CD14-positive monocyte (primary cell): Measurements from ENCODE around the gene TOGARAM2. TPM values are rescaled to one million over a fixed set of nuclear protein-coding genes. Genes with fewer than 3 reads are reported as not detected.

Experiments
- DNase-seq, 3 donors: peaks; one replicate each; pipeline ENCODE4 v3.0.0-alpha.2; 2011 to 2022
- H2AFZ ChIP-seq: 2 replicates; pipeline ENCODE4 v1.6.0; 2012; ENCODE audit warnings: mild to moderate bottlenecking, low read depth, low read length, inconsistent platforms; ENCODE audit not compliant: insufficient read depth, poor library complexity, severe bottlenecking
- H3K27ac ChIP-seq, 2 donors: 1 replicate in 1 of 2; 2 replicates in 1 of 2; pipeline ENCODE4 v1.5.1; 2012 to 2013; ENCODE audit warnings: low read length in 2 of 2, control low read depth in 1 of 2, inconsistent platforms in 1 of 2, low read depth in 1 of 2, mild to moderate bottlenecking in 1 of 2
- H3K27me3 ChIP-seq, 2 donors: one replicate each; pipeline versions ENCODE4 v1.6.0 to v1.6.1; 2011 to 2013; ENCODE audit warnings: low read length in 2 of 2; ENCODE audit not compliant: control insufficient read depth in 2 of 2, insufficient read depth in 2 of 2
- H3K36me3 ChIP-seq, 2 donors: replicated peaks in 1 of 2; 1 replicate in 1 of 2; 2 replicates in 1 of 2; pipeline versions ENCODE4 v1.5.1 to v1.6.1; 2012 to 2013; ENCODE audit warnings: low read length in 2 of 2, control low read depth in 1 of 2, inconsistent platforms in 1 of 2, mild to moderate bottlenecking in 1 of 2; ENCODE audit not compliant: insufficient read depth in 2 of 2, control insufficient read depth in 1 of 2
- H3K4me1 ChIP-seq, 2 donors: 1 replicate in 1 of 2; 2 replicates in 1 of 2; pipeline versions ENCODE4 v1.5.1 to v1.6.1; 2012 to 2013; ENCODE audit warnings: low read length in 2 of 2, control low read depth in 1 of 2, inconsistent platforms in 1 of 2, mild to moderate bottlenecking in 1 of 2, moderate library complexity in 1 of 2; ENCODE audit not compliant: insufficient read depth in 2 of 2, control insufficient read depth in 1 of 2
- H3K4me2 ChIP-seq: replicated peaks from 2 replicates; pipeline ENCODE3; 2012; ENCODE audit warnings: low read length, moderate library complexity, mild to moderate bottlenecking; ENCODE audit not compliant: poor library complexity, severe bottlenecking; ENCODE audit errors: extremely low read depth
- H3K4me3 ChIP-seq, 3 experiments: fragments of 200-600 bp in 1 of 3; sonication (generic) in 1 of 3; replicated peaks in 1 of 3; 1 replicate in 2 of 3; 2 replicates in 1 of 3; pipeline ENCODE4 v1.5.1; 2011 to 2013; ENCODE audit warnings: low read length in 3 of 3, mild to moderate bottlenecking in 3 of 3, control low read depth in 2 of 3, low read depth in 2 of 3, inconsistent platforms in 1 of 3, moderate library complexity in 1 of 3
- H3K79me2 ChIP-seq: 2 replicates; pipeline ENCODE4 v1.6.0; 2012; ENCODE audit warnings: mild to moderate bottlenecking, control low read depth, inconsistent platforms, low read length, moderate library complexity; ENCODE audit not compliant: insufficient read depth
- H3K9ac ChIP-seq: 2 replicates; pipeline ENCODE4 v1.6.0; 2017; ENCODE audit warnings: low read length, mild to moderate bottlenecking; ENCODE audit not compliant: insufficient read depth, poor library complexity, severe bottlenecking
- H3K9me3 ChIP-seq, 2 donors: replicated peaks in 1 of 2; 1 replicate in 1 of 2; 2 replicates in 1 of 2; pipeline versions ENCODE4 v1.5.1 to v1.6.1; 2012 to 2013; ENCODE audit warnings: low read length in 2 of 2, control low read depth in 1 of 2; ENCODE audit not compliant: control insufficient read depth in 1 of 2, insufficient read depth in 1 of 2
- H4K20me1 ChIP-seq: 2 replicates; pipeline ENCODE4 v1.6.0; 2012; ENCODE audit warnings: mild to moderate bottlenecking, low read length, control low read depth, moderate library complexity; ENCODE audit not compliant: insufficient read depth
- H3K27ac Mint-ChIP-seq, 7 donors: one replicate each; pipeline ENCODE4 v1.8.0; 2020; ENCODE audit warnings: mild to moderate bottlenecking in 7 of 7, mixed read lengths in 7 of 7, moderate library complexity in 6 of 7, inconsistent platforms in 2 of 7
- H3K27me3 Mint-ChIP-seq, 3 donors: one replicate each; pipeline ENCODE4 v1.8.0; 2021 to 2022; ENCODE audit warnings: low read depth in 3 of 3, mild to moderate bottlenecking in 3 of 3, mixed read lengths in 3 of 3, moderate library complexity in 3 of 3, inconsistent platforms in 1 of 3
- H3K36me3 Mint-ChIP-seq, 2 donors: one replicate each; pipeline ENCODE4 v1.8.0; 2020; ENCODE audit warnings: mixed read lengths in 2 of 2, inconsistent platforms in 1 of 2, mild to moderate bottlenecking in 1 of 2
- H3K4me1 Mint-ChIP-seq: one replicate; pipeline ENCODE4 v1.8.0; 2020; ENCODE audit warnings: mild to moderate bottlenecking, mixed read lengths
- H3K4me3 Mint-ChIP-seq, 2 donors: one replicate each; pipeline ENCODE4 v1.8.0; 2020; ENCODE audit warnings: mild to moderate bottlenecking in 2 of 2, mixed read lengths in 2 of 2, moderate library complexity in 1 of 2
- H3K9me3 Mint-ChIP-seq, 7 donors: one replicate each; pipeline ENCODE4 v1.8.0; 2020 to 2022; ENCODE audit warnings: mixed read lengths in 7 of 7, mild to moderate bottlenecking in 6 of 7, moderate library complexity in 6 of 7, inconsistent platforms in 2 of 7
- WGBS: methylation state at CpG from one replicate; pipeline ENCODE4 v1.1.5; 2013; ENCODE audit warnings: missing lambda C conversion rate; ENCODE audit not compliant: insufficient coverage; 5-methylcytosine and 5-hydroxymethylcytosine counted together
- intact Hi-C, 2 donors: fragments of 100-400 bp; cut with micrococcal nuclease; formaldehyde crosslinking; loops; one replicate each; pipeline versions ENCODE4 v1.15.0 to v1.15.1; 2023
- polyA plus RNA-seq, 3 donors: library from polyadenylated mRNA; depleted of rRNA in 1 of 3; unstranded in 2 of 3; stranded (reverse) in 1 of 3; fragments of 300-500 nt in 2 of 3; fragments of >200 nt in 1 of 3; fragmentation: Illumina TruSeq in 2 of 3; gene quantifications; 1 replicate in 2 of 3; 2 replicates in 1 of 3; pipeline ENCODE4 v1.2.3, GENCODE V29; 2012 to 2021
- TF ChIP-seq, protein P1 (sequence below): fragments of 200-600 bp; IDR thresholded peaks from one replicate; pipeline ENCODE4 v1.8.0; 2022; ENCODE audit warnings: antibody characterized with exemption, mild to moderate bottlenecking

TOGARAM2 gene
- polyA plus RNA-seq, 3 donors: 0.23 to 5.5 TPM; not detected in 1

GRCh38 chr2:29053670-29054400, 72.7 kb downstream of the TOGARAM2 start:
- Histone ChIP-seq H3K27ac (no peak overlapping the region), H3K9ac (no peak overlapping the region), H3K79me2 (no peaks in the 10 kb centered on the region), H3K9me3 (no peaks in the 10 kb centered on the region), H4K20me1 (no peaks in the 10 kb centered on the region), H2AFZ (no peak overlapping the region), H3K4me3 (no peak overlapping the region), H3K27me3 (no peaks in the 10 kb centered on the region), H3K4me2 (no peak overlapping the region), H3K4me1 (no peaks in the 10 kb centered on the region), H3K36me3 (no peaks in the 10 kb centered on the region)
- 85% methylated on average over 3 of the region's 5 CpGs for WGBS
- intact Hi-C loops: no loop called here
- Mint-ChIP-seq H3K4me1 (peaks cover 3% of the 10 kb centered on the region), H3K27me3 (peaks cover 0 to 4% (median 1%) of the 10 kb centered on the region in 3 donors), H3K27ac (no peak overlapping the region), H3K4me3 (no peak overlapping the region), H3K9me3 (no peaks in the 10 kb centered on the region), H3K36me3 (no peaks in the 10 kb centered on the region)
- no peak for DNase-seq
- TF ChIP-seq, protein P1, sequence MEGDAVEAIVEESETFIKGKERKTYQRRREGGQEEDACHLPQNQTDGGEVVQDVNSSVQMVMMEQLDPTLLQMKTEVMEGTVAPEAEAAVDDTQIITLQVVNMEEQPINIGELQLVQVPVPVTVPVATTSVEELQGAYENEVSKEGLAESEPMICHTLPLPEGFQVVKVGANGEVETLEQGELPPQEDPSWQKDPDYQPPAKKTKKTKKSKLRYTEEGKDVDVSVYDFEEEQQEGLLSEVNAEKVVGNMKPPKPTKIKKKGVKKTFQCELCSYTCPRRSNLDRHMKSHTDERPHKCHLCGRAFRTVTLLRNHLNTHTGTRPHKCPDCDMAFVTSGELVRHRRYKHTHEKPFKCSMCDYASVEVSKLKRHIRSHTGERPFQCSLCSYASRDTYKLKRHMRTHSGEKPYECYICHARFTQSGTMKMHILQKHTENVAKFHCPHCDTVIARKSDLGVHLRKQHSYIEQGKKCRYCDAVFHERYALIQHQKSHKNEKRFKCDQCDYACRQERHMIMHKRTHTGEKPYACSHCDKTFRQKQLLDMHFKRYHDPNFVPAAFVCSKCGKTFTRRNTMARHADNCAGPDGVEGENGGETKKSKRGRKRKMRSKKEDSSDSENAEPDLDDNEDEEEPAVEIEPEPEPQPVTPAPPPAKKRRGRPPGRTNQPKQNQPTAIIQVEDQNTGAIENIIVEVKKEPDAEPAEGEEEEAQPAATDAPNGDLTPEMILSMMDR: no peak

DNA sequence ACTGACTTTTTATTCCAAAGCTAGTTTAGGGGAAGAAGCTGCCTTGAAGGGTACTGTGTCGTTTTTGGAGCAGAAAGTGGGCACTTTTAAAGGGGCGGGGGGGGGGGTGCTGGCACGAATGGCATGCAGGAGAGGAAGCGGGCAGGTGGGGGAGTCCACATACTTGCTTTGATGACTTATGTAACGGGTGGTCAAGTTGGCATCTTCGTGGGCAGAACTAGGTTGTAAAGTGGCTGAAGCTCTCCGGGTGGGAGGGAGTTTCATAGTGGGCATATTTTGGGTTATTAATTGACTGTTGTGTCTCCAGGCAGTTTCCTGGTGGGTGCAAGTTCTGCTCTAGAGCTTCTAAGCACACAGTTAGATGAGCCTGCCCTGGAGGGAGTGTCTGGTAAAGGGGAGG, 73.3 kb downstream of the TOGARAM2 start:
- H3K4me3 ChIP-seq: no peak overlapping the region
- H3K27ac ChIP-seq: no peak overlapping the region
- no peaks in the 10 kb centered on the region for H3K9me3 ChIP-seq
- H3K27ac Mint-ChIP-seq: no peak overlapping the region
- H3K27me3 ChIP-seq: no peaks in the 10 kb centered on the region
- H3K36me3 Mint-ChIP-seq: no peaks in the 10 kb centered on the region
- H3K4me2 ChIP-seq: no peak overlapping the region
- H3K27me3 Mint-ChIP-seq: peaks cover 0 to 4% (median 1%) of the 10 kb centered on the region in 3 donors
- no peaks in the 10 kb centered on the region for H3K79me2 ChIP-seq
- WGBS: 90% methylated on average over 7 of the region's 7 CpGs
- TF ChIP-seq, protein P1: no peak
- H3K36me3 ChIP-seq: no peaks in the 10 kb centered on the region
- H3K4me3 Mint-ChIP-seq: no peak overlapping the region
- H4K20me1 ChIP-seq: no peaks in the 10 kb centered on the region
- H3K4me1 Mint-ChIP-seq: peaks cover 3% of the 10 kb centered on the region
- intact Hi-C loops: no loop called here
- H3K4me1 ChIP-seq: no peaks in the 10 kb centered on the region
- no peak overlapping the region for H2AFZ ChIP-seq
- no peaks in the 10 kb centered on the region for H3K9me3 Mint-ChIP-seq
- H3K9ac ChIP-seq: no peak overlapping the region
- DNase-seq: no peak
